Stomach (tissue), 9 donors: Measurements from ENCODE around the gene FNBP1L. TPM values are rescaled to one million over a fixed set of nuclear protein-coding genes. Genes with fewer than 3 reads are reported as not detected.
A peak's percentile ranks its signal among the peaks of the same experiment; 100 is the strongest.

Experiments used
- DNase-seq, 2 donors: peaks; one replicate each; pipeline versions ENCODE4 v3.0.0 to v3.0.0-alpha.2; 2013 to 2019
- H3K27ac ChIP-seq, 5 donors: fragments of 200-600 bp in 4 of 5; sonication (generic) in 4 of 5; one replicate each; pipeline ENCODE4 v1.5.1; 2013 to 2019; ENCODE audit warnings: mild to moderate bottlenecking in 1 of 5, moderate library complexity in 1 of 5
- H3K27me3 ChIP-seq, 3 donors: fragments of 200-600 bp; sonication (generic); one replicate each; pipeline ENCODE4 v1.5.1; 2017 to 2019; ENCODE audit warnings: mixed run types in 1 of 3
- H3K36me3 ChIP-seq, 4 donors: fragments of 200-600 bp; sonication (generic); 1 replicate in 3 of 4; 2 replicates in 1 of 4; pipeline ENCODE4 v1.5.1; 2016 to 2019
- H3K4me1 ChIP-seq, 4 donors: fragments of 200-600 bp; sonication (generic); one replicate each; pipeline ENCODE4 v1.5.1; 2016 to 2019
- H3K4me3 ChIP-seq, 4 donors: fragments of 200-600 bp; sonication (generic) in 3 of 4; one replicate each; pipeline ENCODE4 v1.5.1; 2016 to 2019; ENCODE audit warnings: mild to moderate bottlenecking in 1 of 4
- H3K9me3 ChIP-seq, 4 donors: fragments of 200-600 bp; sonication (generic); one replicate each; pipeline ENCODE4 v1.5.1; 2016 to 2019
- CTCF ChIP-seq, 7 experiments: fragments of 450-650 bp in 4 of 7; fragments of 200-600 bp in 3 of 7; sonication (generic) in 3 of 7; IDR thresholded peaks; one replicate each; pipeline ENCODE4 v1.5.1; 2016 to 2019; ENCODE audit warnings: antibody characterized with exemption in 7 of 7, control low read depth in 2 of 7, mild to moderate bottlenecking in 1 of 7
- EP300 ChIP-seq: sonication (generic); formaldehyde crosslinking; IDR thresholded peaks from one replicate; pipeline ENCODE4 v1.6.1; 2017; ENCODE audit warnings: antibody characterized with exemption
- POLR2A ChIP-seq, 4 donors: fragments of 450-650 bp; IDR thresholded peaks; one replicate each; pipeline ENCODE4 v1.6.1; 2016; ENCODE audit warnings: antibody characterized with exemption in 4 of 4, control low read depth in 2 of 4, mild to moderate bottlenecking in 1 of 4, moderate library complexity in 1 of 4
- POLR2AphosphoS5 ChIP-seq, 3 donors: sonication (generic); formaldehyde crosslinking; IDR thresholded peaks; one replicate each; pipeline ENCODE4 v1.6.1; 2016; ENCODE audit warnings: antibody characterized with exemption in 3 of 3
- WGBS, 5 donors: extraction: QIAGEN DNeasy Blood & Tissue Kit in 3 of 5; methylation state at CpG; one replicate each; pipeline versions ENCODE4 v1.1.5 to v1.1.7; 2013 to 2018; 5-methylcytosine and 5-hydroxymethylcytosine counted together
- intact Hi-C: fragments of 100-400 bp; cut with DNase I; formaldehyde crosslinking; loops from one replicate; pipeline ENCODE4 v1.15.1; 2023; ENCODE audit warnings: low total_unique reads
- polyA plus RNA-seq, 3 donors: library from polyadenylated mRNA; stranded (reverse); fragments of 200-250 nt; gene quantifications; one replicate each; pipeline ENCODE4 v1.2.3, GENCODE V29; 2013
- total RNA-seq, 5 donors: library from RNA; depleted of rRNA; stranded (reverse); fragments of >200 nt; gene quantifications; one replicate each; pipeline versions ENCODE4 v1.1.0 to v1.2.3, GENCODE V29; 2014 to 2016
- donor health status: healthy with polysubstance abuse.
- donor health status: Bipolar disorder and iron deficiency.
- donor health status: healthy.

FNBP1L gene
- total and polyA plus RNA-seq, 8 donors: 9.2 to 74.0 (median 29.2) TPM

GRCh38 chr1:93554883-93555872 is 107.3 kb downstream of the FNBP1L start:
- H3K36me3 ChIP-seq: peaks cover 0 to 21% (median 16%) of the 10 kb centered on the region in 4 donors
- DNase-seq: no peak
- TF ChIP-seq EP300: no peak
- TF ChIP-seq POLR2AphosphoS5 (IDR thresholded peaks at IDR 0.05): peak in 2 of 3 donors; percentile 44 to 49
- no peak for TF ChIP-seq POLR2A (IDR thresholded peaks at IDR 0.05)
- TF ChIP-seq CTCF (IDR thresholded peaks at IDR 0.05): no peak
- H3K4me3 ChIP-seq: no peak overlapping the region
- no peaks in the 10 kb centered on the region for H3K9me3 ChIP-seq
- H3K4me1 ChIP-seq: peaks cover 31 to 49% (median 45%) of the 10 kb centered on the region in 4 donors
- 24 to 36% (median 33%) methylated on average over 7 of the region's 7 CpGs for WGBS, 5 donors
- intact Hi-C loops: no loop called here
- no peaks in the 10 kb centered on the region for H3K27me3 ChIP-seq
- peak overlapping the region; percentile 71 to 87 (median 73) for H3K27ac ChIP-seq

- peaks cover 31 to 49% (median 45%) of the 10 kb centered on the region in 4 donors for H3K4me1 ChIP-seq
- H3K9me3 ChIP-seq: no peaks in the 10 kb centered on the region
- H3K27me3 ChIP-seq: no peaks in the 10 kb centered on the region
- H3K4me3 ChIP-seq: no peak overlapping the region
- H3K36me3 ChIP-seq: peaks cover 6 to 22% (median 18%) of the 10 kb centered on the region in 4 donors
- WGBS, 5 donors: 68 to 88% (median 75%) methylated on average over 2 of the region's 2 CpGs
- TF ChIP-seq POLR2A (IDR thresholded peaks at IDR 0.05): no peak
- intact Hi-C loops: no loop called here
- peak overlapping the region in 4 of 5 donors; percentile 4 to 82 (median 72) for H3K27ac ChIP-seq
- DNase-seq: peak in 1 of 2 donors; percentile 56
These were observed 108.4 kb downstream of the FNBP1L start for GRCh38 chr1:93556291-93556690.

GRCh38 chr1:93559045-93559444 is 111.1 kb downstream of the FNBP1L start:
- Histone ChIP-seq H3K9me3 (no peaks in the 10 kb centered on the region), H3K4me1 (peaks cover 15 to 27% (median 24%) of the 10 kb centered on the region in 4 donors), H3K4me3 (no peak overlapping the region), H3K27ac (no peak overlapping the region), H3K36me3 (peaks cover 9 to 47% (median 40%) of the 10 kb centered on the region in 4 donors), H3K27me3 (no peaks in the 10 kb centered on the region)
- intact Hi-C loops: no loop called here
- no peak for DNase-seq
- no peak for TF ChIP-seq POLR2A (IDR thresholded peaks at IDR 0.05)
- no peak for TF ChIP-seq CTCF (IDR thresholded peaks at IDR 0.05)
- TF ChIP-seq POLR2AphosphoS5 (IDR thresholded peaks at IDR 0.05): no peak
- no peak for TF ChIP-seq EP300
- 69 to 93% (median 88%) methylated on average over 2 of the region's 2 CpGs for WGBS, 5 donors

GRCh38 chr1:93559695-93560094 is 111.8 kb downstream of the FNBP1L start:
- no peak overlapping the region for H3K27ac ChIP-seq

More at GRCh38 chr1:93559695-93560094, 111.8 kb downstream of the FNBP1L start:
- no peaks in the 10 kb centered on the region for H3K9me3 ChIP-seq
- TF ChIP-seq CTCF (IDR thresholded peaks at IDR 0.05) (no peak), POLR2AphosphoS5 (IDR thresholded peaks at IDR 0.05) (no peak), POLR2A (IDR thresholded peaks at IDR 0.05) (no peak), EP300 (no peak)
- DNase-seq: no peak
- no peaks in the 10 kb centered on the region for H3K27me3 ChIP-seq
- peaks cover 9 to 52% (median 45%) of the 10 kb centered on the region in 4 donors for H3K36me3 ChIP-seq
- no peak overlapping the region for H3K4me3 ChIP-seq
- intact Hi-C loops: no loop called here
- H3K4me1 ChIP-seq: peaks cover 10 to 21% (median 18%) of the 10 kb centered on the region in 4 donors
